Neural cell (in vitro differentiated cells): ENCODE data around the gene DRAM1.

ENCODE experiments used
- EP300 ChIP-seq: fragments of 450-650 bp; conservative IDR thresholded peaks from 2 replicates; pipeline ENCODE4 v1.6.1; 2014; ENCODE audit warnings: antibody characterized with exemption, mild to moderate bottlenecking, moderate library complexity; ENCODE audit not compliant: poor library complexity, severe bottlenecking
- RAD21 ChIP-seq: fragments of 450-650 bp; conservative IDR thresholded peaks from 2 replicates; pipeline ENCODE4 v1.6.1; 2014; ENCODE audit warnings: antibody characterized with exemption, mild to moderate bottlenecking, moderate library complexity
- TAF1 ChIP-seq: IDR thresholded peaks from 2 replicates; pipeline ENCODE4 v1.6.1; 2012; ENCODE audit warnings: low read depth
- TF ChIP-seq, protein P1 (sequence below): fragments of 450-650 bp; IDR thresholded peaks from 2 replicates; pipeline ENCODE4 v1.5.1; 2014; ENCODE audit warnings: antibody characterized with exemption, mild to moderate bottlenecking, moderate library complexity; ENCODE audit not compliant: poor library complexity, severe bottlenecking

DNA sequence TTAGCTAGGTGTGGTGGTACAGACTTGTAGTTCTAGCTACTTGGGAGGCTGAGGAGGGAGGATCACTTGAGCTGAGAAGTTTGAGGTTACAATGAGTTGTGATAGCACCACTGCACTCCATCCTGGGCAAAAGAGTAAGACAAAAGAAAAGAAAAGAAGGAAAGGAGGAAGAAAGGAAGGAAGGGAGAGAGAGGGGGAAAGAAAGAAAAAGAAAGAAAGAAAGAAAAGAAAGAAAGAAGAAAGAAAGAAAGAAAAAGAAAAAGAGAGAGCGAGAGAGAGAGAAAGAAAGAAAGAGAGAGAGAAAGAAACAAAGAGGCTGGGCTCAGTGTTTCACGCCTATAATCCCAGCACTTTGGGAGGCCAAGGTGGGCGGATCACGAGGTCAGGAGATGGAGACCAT is 36.3 kb upstream of the DRAM1 start:
- TF ChIP-seq, protein P1, sequence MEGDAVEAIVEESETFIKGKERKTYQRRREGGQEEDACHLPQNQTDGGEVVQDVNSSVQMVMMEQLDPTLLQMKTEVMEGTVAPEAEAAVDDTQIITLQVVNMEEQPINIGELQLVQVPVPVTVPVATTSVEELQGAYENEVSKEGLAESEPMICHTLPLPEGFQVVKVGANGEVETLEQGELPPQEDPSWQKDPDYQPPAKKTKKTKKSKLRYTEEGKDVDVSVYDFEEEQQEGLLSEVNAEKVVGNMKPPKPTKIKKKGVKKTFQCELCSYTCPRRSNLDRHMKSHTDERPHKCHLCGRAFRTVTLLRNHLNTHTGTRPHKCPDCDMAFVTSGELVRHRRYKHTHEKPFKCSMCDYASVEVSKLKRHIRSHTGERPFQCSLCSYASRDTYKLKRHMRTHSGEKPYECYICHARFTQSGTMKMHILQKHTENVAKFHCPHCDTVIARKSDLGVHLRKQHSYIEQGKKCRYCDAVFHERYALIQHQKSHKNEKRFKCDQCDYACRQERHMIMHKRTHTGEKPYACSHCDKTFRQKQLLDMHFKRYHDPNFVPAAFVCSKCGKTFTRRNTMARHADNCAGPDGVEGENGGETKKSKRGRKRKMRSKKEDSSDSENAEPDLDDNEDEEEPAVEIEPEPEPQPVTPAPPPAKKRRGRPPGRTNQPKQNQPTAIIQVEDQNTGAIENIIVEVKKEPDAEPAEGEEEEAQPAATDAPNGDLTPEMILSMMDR, result no peak
- TF ChIP-seq RAD21 (no peak), EP300 (no peak), TAF1 (no peak)
